Tibial artery (tissue), 4 donors: ENCODE results near the gene CHID1.

Source experiments
- DNase-seq, 2 donors: peaks; one replicate each; pipeline ENCODE4 v3.0.0-alpha.2; 2019
- H3K27ac ChIP-seq, 2 donors: fragments of 200-600 bp; sonication (generic) in 1 of 2; 1 replicate in 1 of 2; 2 replicates in 1 of 2; pipeline ENCODE4 v1.5.1; 2018 to 2019; ENCODE audit warnings: mild to moderate bottlenecking in 1 of 2
- H3K27me3 ChIP-seq, 2 donors: fragments of 200-600 bp; sonication (generic) in 1 of 2; one replicate each; pipeline versions ENCODE4 v1.5.1 to v1.6.0; 2016 to 2019
- H3K36me3 ChIP-seq, 3 donors: fragments of 200-600 bp; sonication (generic) in 2 of 3; one replicate each; pipeline ENCODE4 v1.5.1; 2016 to 2019; ENCODE audit warnings: mild to moderate bottlenecking in 2 of 3
- H3K4me1 ChIP-seq, 4 donors: fragments of 200-600 bp; sonication (generic) in 2 of 4; 1 replicate in 3 of 4; 2 replicates in 1 of 4; pipeline ENCODE4 v1.5.1; 2016 to 2019
- H3K4me3 ChIP-seq, 2 donors: fragments of 200-600 bp; sonication (generic) in 1 of 2; 1 replicate in 1 of 2; 2 replicates in 1 of 2; pipeline ENCODE4 v1.5.1; 2018 to 2019; ENCODE audit warnings: mild to moderate bottlenecking in 2 of 2
- H3K9me3 ChIP-seq, 3 donors: fragments of 200-600 bp; sonication (generic) in 1 of 3; one replicate each; pipeline ENCODE4 v1.5.1; 2016 to 2019
- intact Hi-C: fragments of 100-400 bp; cut with DNase I; formaldehyde crosslinking; loops from one replicate; pipeline ENCODE4 v1.15.0; 2023; ENCODE audit warnings: low total_unique reads
- TF ChIP-seq, protein P1 (sequence below), 2 experiments: fragments of 200-600 bp in 1 of 2; fragments of 450-650 bp in 1 of 2; IDR thresholded peaks; one replicate each; pipeline ENCODE4 v1.5.1; 2017 to 2019; ENCODE audit warnings: antibody characterized with exemption in 2 of 2, mild to moderate bottlenecking in 1 of 2, moderate library complexity in 1 of 2

Gene CHID1

GRCh38 chr11:889257-889656 is 21.4 kb downstream of the CHID1 start:
- intact Hi-C loops: no loop called here

GRCh38 chr11:888310-889212 is 22.0 kb downstream of the CHID1 start:
- Histone ChIP-seq H3K4me3 (no peak overlapping the region), H3K9me3 (no peaks in the 10 kb centered on the region), H3K36me3 (peaks cover 3 to 94% (median 16%) of the 10 kb centered on the region in 3 donors), H3K27ac (no peak overlapping the region), H3K4me1 (no peaks in the 10 kb centered on the region), H3K27me3 (no peaks in the 10 kb centered on the region)
- TF ChIP-seq, protein P1, sequence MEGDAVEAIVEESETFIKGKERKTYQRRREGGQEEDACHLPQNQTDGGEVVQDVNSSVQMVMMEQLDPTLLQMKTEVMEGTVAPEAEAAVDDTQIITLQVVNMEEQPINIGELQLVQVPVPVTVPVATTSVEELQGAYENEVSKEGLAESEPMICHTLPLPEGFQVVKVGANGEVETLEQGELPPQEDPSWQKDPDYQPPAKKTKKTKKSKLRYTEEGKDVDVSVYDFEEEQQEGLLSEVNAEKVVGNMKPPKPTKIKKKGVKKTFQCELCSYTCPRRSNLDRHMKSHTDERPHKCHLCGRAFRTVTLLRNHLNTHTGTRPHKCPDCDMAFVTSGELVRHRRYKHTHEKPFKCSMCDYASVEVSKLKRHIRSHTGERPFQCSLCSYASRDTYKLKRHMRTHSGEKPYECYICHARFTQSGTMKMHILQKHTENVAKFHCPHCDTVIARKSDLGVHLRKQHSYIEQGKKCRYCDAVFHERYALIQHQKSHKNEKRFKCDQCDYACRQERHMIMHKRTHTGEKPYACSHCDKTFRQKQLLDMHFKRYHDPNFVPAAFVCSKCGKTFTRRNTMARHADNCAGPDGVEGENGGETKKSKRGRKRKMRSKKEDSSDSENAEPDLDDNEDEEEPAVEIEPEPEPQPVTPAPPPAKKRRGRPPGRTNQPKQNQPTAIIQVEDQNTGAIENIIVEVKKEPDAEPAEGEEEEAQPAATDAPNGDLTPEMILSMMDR (IDR thresholded peaks at IDR 0.05): no peak
- DNase-seq: no peak
- intact Hi-C loops: no loop called here

More at GRCh38 chr11:889257-889656, 21.4 kb downstream of the CHID1 start:
- Histone ChIP-seq H3K27me3 (no peaks in the 10 kb centered on the region), H3K4me1 (no peaks in the 10 kb centered on the region), H3K36me3 (peaks cover 3 to 89% (median 10%) of the 10 kb centered on the region in 3 donors), H3K9me3 (no peaks in the 10 kb centered on the region), H3K27ac (no peak overlapping the region), H3K4me3 (no peak overlapping the region)
- DNase-seq: no peak
- TF ChIP-seq, protein P1 (IDR thresholded peaks at IDR 0.05): no peak

- no peak overlapping the region for H3K27ac ChIP-seq
- TF ChIP-seq, protein P1 (IDR thresholded peaks at IDR 0.05): no peak
- DNase-seq: no peak
- no peaks in the 10 kb centered on the region for H3K4me1 ChIP-seq
- H3K9me3 ChIP-seq: no peaks in the 10 kb centered on the region
- peaks cover 3 to 94% (median 25%) of the 10 kb centered on the region in 3 donors for H3K36me3 ChIP-seq
- intact Hi-C loops: no loop called here
- H3K27me3 ChIP-seq: no peaks in the 10 kb centered on the region
- no peak overlapping the region for H3K4me3 ChIP-seq
These were observed 23.0 kb downstream of the CHID1 start for GRCh38 chr11:887589-887988.

DNA sequence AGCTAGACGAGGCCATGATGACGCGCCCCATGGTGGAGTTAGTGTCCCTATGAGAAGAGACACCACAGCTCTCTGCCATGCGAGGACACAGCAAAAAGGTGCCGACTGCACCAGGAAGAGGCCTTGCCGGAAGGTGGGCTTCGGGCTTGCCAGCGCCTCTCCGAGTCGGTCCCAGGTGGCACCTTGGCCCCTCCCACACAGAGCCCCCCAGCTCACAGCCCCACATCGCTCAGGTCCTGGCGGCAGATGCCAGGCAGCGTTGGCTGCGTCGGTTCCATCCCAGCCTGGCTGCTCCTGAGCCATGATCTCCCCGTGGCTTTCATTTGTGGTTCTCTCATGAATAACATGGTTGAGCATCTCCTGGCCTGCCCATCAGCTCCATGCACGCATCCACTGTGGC is 24.0 kb downstream of the CHID1 start:
- H3K36me3 ChIP-seq: peaks cover 6 to 97% (median 27%) of the 10 kb centered on the region in 3 donors

DNA sequence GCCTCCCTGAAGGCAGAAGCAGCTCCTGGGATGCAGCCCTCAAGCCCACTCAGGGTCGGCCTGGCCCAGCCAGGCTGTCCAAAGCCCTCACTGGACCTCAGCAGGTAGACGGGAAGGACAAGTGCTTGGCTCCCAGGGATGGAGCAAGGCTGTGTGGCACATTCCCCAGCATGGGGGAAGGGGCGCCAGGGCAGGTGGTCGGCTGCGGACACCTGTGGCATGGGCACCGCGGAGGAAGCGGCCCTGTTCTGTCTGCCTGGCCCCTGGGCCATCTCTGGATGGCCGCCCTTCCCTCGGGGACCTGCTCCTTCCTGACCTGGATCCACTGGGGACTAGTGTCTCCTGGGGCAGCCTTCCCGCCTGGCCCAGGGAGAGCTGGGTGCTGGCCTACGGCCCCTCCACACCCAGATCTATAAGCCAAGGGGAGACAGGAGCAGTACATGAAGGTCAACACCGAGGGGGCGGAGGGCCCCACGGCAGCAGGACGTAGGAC is 26.0 kb downstream of the CHID1 start:
- no peak overlapping the region for H3K4me3 ChIP-seq
- DNase-seq: no peak
- no peaks in the 10 kb centered on the region for H3K9me3 ChIP-seq
- peaks cover 6 to 94% (median 36%) of the 10 kb centered on the region in 3 donors for H3K36me3 ChIP-seq
- no peaks in the 10 kb centered on the region for H3K4me1 ChIP-seq
- TF ChIP-seq, protein P1 (IDR thresholded peaks at IDR 0.05): no peak
- intact Hi-C loops: no loop called here
- no peak overlapping the region for H3K27ac ChIP-seq
- H3K27me3 ChIP-seq: no peaks in the 10 kb centered on the region

More for the DNA sequence above, 24.0 kb downstream of the CHID1 start:
- Histone ChIP-seq H3K27ac (no peak overlapping the region), H3K27me3 (no peaks in the 10 kb centered on the region), H3K4me1 (no peaks in the 10 kb centered on the region), H3K4me3 (no peak overlapping the region), H3K9me3 (no peaks in the 10 kb centered on the region)
- intact Hi-C loops: no loop called here
- TF ChIP-seq, protein P1 (IDR thresholded peaks at IDR 0.05): no peak
- no peak for DNase-seq
